Measurements from ENCODE around the gene MAMDC2. TPM values are rescaled to one million over a fixed set of nuclear protein-coding genes. Genes with fewer than 3 reads are reported as not detected.

Gene MAMDC2
- total RNA-seq, 2 donors from 2014 or later, result 25.4 to 29.0 TPM

GRCh38 chr9:70056211-70056944 is 12.7 kb downstream of the MAMDC2 start:
- H3K4me3 ChIP-seq, result no peak overlapping the region
- peaks cover 13 to 49% of the 10 kb centered on the region in 2 donors for H3K4me1 ChIP-seq (ENCODE audit: control insufficient read depth in 1 of 2, low read depth in 2 of 2)
- H3K27me3 ChIP-seq (replicated peaks; ENCODE audit: insufficient read depth), result no peaks in the 10 kb centered on the region
- no peaks in the 10 kb centered on the region for H3K36me3 ChIP-seq
- no peak for DNase-seq (ENCODE audit: low spot score)
- no peak overlapping the region for H3K27ac ChIP-seq
- no peaks in the 10 kb centered on the region for H3K9me3 ChIP-seq
- no peak for TF ChIP-seq CTCF (IDR thresholded peaks at IDR 0.05)
- ATAC-seq (ENCODE audit: insufficient number of reproducible peaks, low FRiP score, low read depth), result no peak

DNA sequence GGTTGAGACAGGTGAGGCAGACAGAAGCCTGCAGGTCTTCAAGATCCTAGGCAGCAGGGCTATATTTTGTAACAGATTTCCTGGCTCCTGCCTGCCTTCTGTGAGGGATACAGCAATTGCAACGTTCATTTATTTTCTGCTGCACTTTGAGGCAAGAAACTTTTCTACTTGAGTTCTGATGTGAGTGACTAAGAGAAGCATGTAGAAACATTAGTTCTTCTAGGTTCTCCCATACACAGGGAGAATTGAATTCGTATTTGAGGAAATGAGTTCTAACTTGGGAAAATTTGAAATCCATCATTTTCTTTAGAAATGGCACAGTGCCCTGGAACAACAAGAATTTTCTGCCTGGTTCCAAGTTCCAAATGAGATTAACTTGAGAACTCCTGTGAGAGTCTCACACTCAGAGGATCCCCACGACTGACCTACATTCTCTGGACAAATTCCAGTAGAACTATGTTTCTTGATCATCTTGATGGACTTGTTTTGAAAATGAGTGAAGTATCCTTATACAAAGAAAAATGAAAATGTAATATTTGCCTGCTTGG is 15.0 kb downstream of the MAMDC2 start:
- no peak overlapping the region for H3K27ac ChIP-seq

GRCh38 chr9:70060148-70060882 is 16.7 kb downstream of the MAMDC2 start:
- no peaks in the 10 kb centered on the region for H3K27me3 ChIP-seq (replicated peaks; ENCODE audit: insufficient read depth)
- TF ChIP-seq CTCF (IDR thresholded peaks at IDR 0.05), result no peak
- H3K4me1 ChIP-seq (ENCODE audit: control insufficient read depth in 1 of 2, low read depth in 2 of 2), result peaks cover 2 to 26% of the 10 kb centered on the region in 2 donors
- no peaks in the 10 kb centered on the region for H3K9me3 ChIP-seq
- no peak overlapping the region for H3K27ac ChIP-seq
- no peak overlapping the region for H3K4me3 ChIP-seq
- no peak for ATAC-seq (ENCODE audit: insufficient number of reproducible peaks, low FRiP score, low read depth)
- DNase-seq (ENCODE audit: low spot score), result no peak
- no peaks in the 10 kb centered on the region for H3K36me3 ChIP-seq

More for the DNA sequence above, 15.0 kb downstream of the MAMDC2 start:
- Histone ChIP-seq H3K27me3 (replicated peaks; ENCODE audit: insufficient read depth) (no peaks in the 10 kb centered on the region), H3K36me3 (no peaks in the 10 kb centered on the region), H3K4me3 (no peak overlapping the region), H3K4me1 (ENCODE audit: control insufficient read depth in 1 of 2, low read depth in 2 of 2) (peaks cover 4 to 27% of the 10 kb centered on the region in 2 donors), H3K9me3 (no peaks in the 10 kb centered on the region)
- DNase-seq (ENCODE audit: low spot score) (no peak), ATAC-seq (ENCODE audit: insufficient number of reproducible peaks, low FRiP score, low read depth) (no peak)
- TF ChIP-seq CTCF (IDR thresholded peaks at IDR 0.05), result no peak

GRCh38 chr9:70060883-70061507 is 17.3 kb downstream of the MAMDC2 start:
- no peak overlapping the region for H3K4me3 ChIP-seq
- peaks cover 2 to 21% of the 10 kb centered on the region in 2 donors for H3K4me1 ChIP-seq (ENCODE audit: control insufficient read depth in 1 of 2, low read depth in 2 of 2)
- no peak overlapping the region for H3K27ac ChIP-seq
- ATAC-seq (ENCODE audit: insufficient number of reproducible peaks, low FRiP score, low read depth) (no peak), DNase-seq (ENCODE audit: low spot score) (no peak)
- no peaks in the 10 kb centered on the region for H3K9me3 ChIP-seq
- H3K36me3 ChIP-seq, result no peaks in the 10 kb centered on the region
- no peak for TF ChIP-seq CTCF (IDR thresholded peaks at IDR 0.05)
- H3K27me3 ChIP-seq (replicated peaks; ENCODE audit: insufficient read depth), result no peaks in the 10 kb centered on the region

GRCh38 chr9:70061776-70062175 is 18.1 kb downstream of the MAMDC2 start:
- no peak for DNase-seq (ENCODE audit: low spot score)
- no peak for ATAC-seq (ENCODE audit: insufficient number of reproducible peaks, low FRiP score, low read depth)
- H3K4me1 ChIP-seq (ENCODE audit: control insufficient read depth in 1 of 2, low read depth in 2 of 2), result peaks cover 2 to 21% of the 10 kb centered on the region in 2 donors
- H3K9me3 ChIP-seq, result no peaks in the 10 kb centered on the region
- H3K27me3 ChIP-seq (replicated peaks; ENCODE audit: insufficient read depth), result no peaks in the 10 kb centered on the region
- no peak overlapping the region for H3K4me3 ChIP-seq
- TF ChIP-seq CTCF (IDR thresholded peaks at IDR 0.05), result no peak
- H3K27ac ChIP-seq, result no peak overlapping the region
- H3K36me3 ChIP-seq, result no peaks in the 10 kb centered on the region

All from thoracic aorta (tissue), 2 donors.